Hindlimb muscle (tissue), 1 donor: Measurements from ENCODE around the gene ST14. TPM values are rescaled to one million over a fixed set of nuclear protein-coding genes. Genes with fewer than 3 reads are reported as not detected.
A peak's percentile ranks its signal among the peaks of the same experiment; 100 is the strongest.

Experiments
- DNase-seq: peaks from one replicate; pipeline ENCODE4 v3.0.0-alpha.2; 2013
- polyA plus RNA-seq: library from polyadenylated mRNA; unstranded; fragments of 120-200 nt; gene quantifications from one replicate; pipeline ENCODE4 v1.2.1, GENCODE V29; 2013; ENCODE audit not compliant: insufficient read length

ST14 gene
- polyA plus RNA-seq = 0.67 TPM

- no peak for DNase-seq
Measured at GRCh38 chr11:130159657-130160497, at the start of gene ST14. ST14 (plus strand) TSS chr11:130159782; CDS start chr11:130159980, 198 bp downstream.

- no peak for DNase-seq
Measured at GRCh38 chr11:130110339-130111108, 49.1 kb upstream of the ST14 start.

- no peak for DNase-seq
Measured at GRCh38 chr11:130112071-130112830, 47.3 kb upstream of the ST14 start.

- DNase-seq = no peak
Measured at GRCh38 chr11:130114281-130114680, 45.3 kb upstream of the ST14 start.

GRCh38 chr11:130114726-130115125 lies 44.9 kb upstream of the ST14 start:
- no peak for DNase-seq

- DNase-seq = no peak
Measured at GRCh38 chr11:130115218-130115617, 44.4 kb upstream of the ST14 start.

GRCh38 chr11:130118165-130118564 lies 41.4 kb upstream of the ST14 start:
- no peak for DNase-seq

GRCh38 chr11:130118636-130119387 lies 40.8 kb upstream of the ST14 start:
- DNase-seq = no peak

GRCh38 chr11:130120045-130120444 lies 39.5 kb upstream of the ST14 start:
- no peak for DNase-seq

GRCh38 chr11:130121445-130121978 lies 38.1 kb upstream of the ST14 start:
- DNase-seq = no peak

GRCh38 chr11:130122141-130122575 lies 37.4 kb upstream of the ST14 start:
- DNase-seq = no peak

- DNase-seq = no peak
Measured at GRCh38 chr11:130123414-130124040, 36.1 kb upstream of the ST14 start.

GRCh38 chr11:130124096-130124495 lies 35.5 kb upstream of the ST14 start:
- no peak for DNase-seq

- DNase-seq = no peak
Measured at GRCh38 chr11:130125638-130126037, 33.9 kb upstream of the ST14 start.

- DNase-seq = no peak
Measured at GRCh38 chr11:130126516-130126915, 33.1 kb upstream of the ST14 start.

GRCh38 chr11:130127509-130127908 lies 32.1 kb upstream of the ST14 start:
- DNase-seq = no peak

GRCh38 chr11:130128626-130129025 lies 31.0 kb upstream of the ST14 start:
- DNase-seq = no peak

- no peak for DNase-seq
Measured at GRCh38 chr11:130129922-130130321, 29.7 kb upstream of the ST14 start.

GRCh38 chr11:130131961-130132850 lies 27.4 kb upstream of the ST14 start:
- peak; percentile 52 for DNase-seq

- no peak for DNase-seq
Measured at GRCh38 chr11:130133716-130134115, 25.9 kb upstream of the ST14 start.
